CD8-positive, alpha-beta memory T cell (primary cell): ENCODE results near the gene NDUFAF8. TPM values are rescaled to one million over a fixed set of nuclear protein-coding genes. Genes with fewer than 3 reads are reported as not detected.

Source experiments
- CTCF ChIA-PET: fragments of 350-600 bp; sonication (Branson Sonifier 250); formaldehyde crosslinking; loops from one replicate; lab custom pipeline; 2021; ENCODE audit warnings: antibody characterized with exemption; lab: Charles Lee
- POLR2A ChIA-PET: fragments of 350-600 bp; sonication (Branson Sonifier 250); formaldehyde crosslinking; loops from one replicate; lab custom pipeline; 2021; ENCODE audit warnings: antibody characterized with exemption; lab: Charles Lee
- DNase-seq, 5 donors: peaks; one replicate each; pipeline versions ENCODE4 v3.0.0 to v3.0.0-alpha.2; 2020 to 2022; ENCODE audit warnings: mixed read lengths in 1 of 5
- H3K27ac ChIP-seq: one replicate; pipeline ENCODE4 v1.7.0; 2013; ENCODE audit warnings: low read depth, mild to moderate bottlenecking, low read length, moderate library complexity
- H3K27me3 ChIP-seq: 2 replicates; pipeline ENCODE4 v1.7.0; 2013; ENCODE audit warnings: low read length, mild to moderate bottlenecking; ENCODE audit not compliant: insufficient read depth, poor library complexity, severe bottlenecking
- H3K36me3 ChIP-seq: 2 replicates; pipeline ENCODE4 v1.7.0; 2013; ENCODE audit warnings: mild to moderate bottlenecking, low read length, moderate library complexity; ENCODE audit not compliant: insufficient read depth
- H3K4me1 ChIP-seq: 2 replicates; pipeline ENCODE4 v1.7.0; 2013; ENCODE audit warnings: mild to moderate bottlenecking, low read length, moderate library complexity; ENCODE audit not compliant: insufficient read depth
- H3K4me3 ChIP-seq: 2 replicates; pipeline ENCODE4 v1.7.0; 2013; ENCODE audit warnings: mild to moderate bottlenecking, low read length
- H3K9me3 ChIP-seq: 2 replicates; pipeline ENCODE4 v1.7.0; 2013; ENCODE audit warnings: mild to moderate bottlenecking, low read length
- H3K27ac Mint-ChIP-seq, 8 donors: one replicate each; pipeline ENCODE4 v1.8.0; 2020 to 2021; ENCODE audit warnings: mixed read lengths in 8 of 8, mild to moderate bottlenecking in 6 of 8, inconsistent platforms in 3 of 8, moderate library complexity in 3 of 8
- H3K27me3 Mint-ChIP-seq, 2 donors: one replicate each; pipeline ENCODE4 v1.8.0; 2020 to 2021; ENCODE audit warnings: mixed read lengths in 2 of 2, mild to moderate bottlenecking in 1 of 2, moderate library complexity in 1 of 2
- H3K36me3 Mint-ChIP-seq, 3 donors: one replicate each; pipeline ENCODE4 v1.8.0; 2020 to 2021; ENCODE audit warnings: mixed read lengths in 3 of 3, inconsistent platforms in 1 of 3, mild to moderate bottlenecking in 1 of 3
- H3K4me1 Mint-ChIP-seq, 3 donors: one replicate each; pipeline ENCODE4 v1.8.0; 2020 to 2021; ENCODE audit warnings: mixed read lengths in 3 of 3, inconsistent platforms in 1 of 3, mild to moderate bottlenecking in 1 of 3
- H3K4me3 Mint-ChIP-seq, 7 donors: one replicate each; pipeline ENCODE4 v1.8.0; 2020 to 2021; ENCODE audit warnings: mixed read lengths in 7 of 7, mild to moderate bottlenecking in 6 of 7, moderate library complexity in 4 of 7, inconsistent platforms in 2 of 7
- H3K9me3 Mint-ChIP-seq, 5 donors: one replicate each; pipeline ENCODE4 v1.8.0; 2020 to 2022; ENCODE audit warnings: mixed read lengths in 5 of 5, mild to moderate bottlenecking in 3 of 5, moderate library complexity in 2 of 5, inconsistent platforms in 1 of 5
- polyA plus RNA-seq: library from polyadenylated mRNA; unstranded; fragments of 300-500 nt; fragmentation: Illumina TruSeq; gene quantifications from one replicate; pipeline ENCODE4 v1.2.3, GENCODE V29; 2021
- total RNA-seq, 2 experiments: library from RNA; stranded (reverse); gene quantifications; one replicate each; pipeline ENCODE4 v1.2.3, GENCODE V29; 2021

Gene NDUFAF8
- total and polyA plus RNA-seq, 3 experiments from 2014 or later = 76.4 to 138 (median 136) TPM

DNA sequence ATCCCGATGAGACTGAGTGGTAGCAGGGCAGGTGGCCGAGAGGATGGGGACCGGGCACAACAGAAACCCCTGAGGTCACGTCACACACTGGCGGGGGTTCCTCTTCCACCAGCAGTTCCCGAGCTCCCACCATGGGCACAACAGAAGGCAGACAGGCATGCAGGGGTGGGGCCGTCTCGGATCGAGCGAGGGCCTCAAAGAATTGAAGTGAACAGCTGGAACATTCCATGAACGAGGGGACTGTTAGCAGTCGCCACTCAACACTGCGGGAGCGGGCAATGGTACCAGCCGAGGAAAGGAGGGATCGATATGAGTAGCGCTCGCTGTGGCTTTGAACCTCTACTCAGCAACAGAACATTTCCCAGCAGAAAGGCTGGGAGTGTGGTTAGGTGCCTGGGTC, 21.6 kb upstream of the NDUFAF8 start:
- DNase-seq = no peak
- Mint-ChIP-seq H3K4me3 (no peak overlapping the region), H3K36me3 (peaks cover 0 to 10% (median 0%) of the 10 kb centered on the region in 3 donors), H3K27ac (no peak overlapping the region), H3K4me1 (peaks cover 3 to 11% (median 5%) of the 10 kb centered on the region in 3 donors), H3K27me3 (no peaks in the 10 kb centered on the region), H3K9me3 (no peaks in the 10 kb centered on the region)
- Histone ChIP-seq H3K9me3 (no peaks in the 10 kb centered on the region), H3K27me3 (no peaks in the 10 kb centered on the region), H3K4me1 (peaks cover 11% of the 10 kb centered on the region), H3K4me3 (no peak overlapping the region), H3K27ac (no peak overlapping the region), H3K36me3 (no peaks in the 10 kb centered on the region)
- ChIA-PET POLR2A (no interaction called here), CTCF (no interaction called here)

DNA sequence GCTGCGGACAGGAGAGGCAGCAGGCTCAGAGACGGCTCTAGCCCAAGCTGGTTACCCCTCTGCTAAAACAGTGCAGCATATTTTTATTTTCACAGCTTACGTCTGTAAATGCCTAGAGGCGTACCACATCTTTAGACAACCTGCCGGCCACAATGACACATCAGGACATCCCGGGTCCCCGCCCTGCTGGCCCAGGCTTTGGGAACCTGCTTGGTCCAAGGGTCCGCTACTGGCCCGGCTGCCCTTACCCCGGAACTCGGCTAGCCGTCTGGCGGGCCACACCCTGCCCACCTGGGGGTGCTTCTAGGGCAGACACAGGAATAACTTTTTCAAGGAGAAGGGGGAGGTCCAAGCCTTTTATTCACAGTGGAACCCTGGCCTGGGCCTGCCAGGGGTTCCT, 20.7 kb upstream of the NDUFAF8 start:
- ChIA-PET CTCF (no interaction called here), POLR2A (no interaction called here)
- H3K9me3 Mint-ChIP-seq = no peaks in the 10 kb centered on the region

GRCh38 chr17:81218991-81219390, 20.1 kb upstream of the NDUFAF8 start:
- no peaks in the 10 kb centered on the region for H3K27me3 Mint-ChIP-seq
- H3K4me3 Mint-ChIP-seq = peak overlapping the region in 2 of 7 donors; percentile 37 to 70
- Histone ChIP-seq H3K36me3 (no peaks in the 10 kb centered on the region), H3K4me1 (peaks cover 18% of the 10 kb centered on the region), H3K27me3 (no peaks in the 10 kb centered on the region), H3K27ac (no peak overlapping the region), H3K9me3 (no peaks in the 10 kb centered on the region), H3K4me3 (no peak overlapping the region)
- H3K4me1 Mint-ChIP-seq = peaks cover 10 to 21% (median 12%) of the 10 kb centered on the region in 3 donors
- H3K27ac Mint-ChIP-seq = peak overlapping the region in 1 of 8 donors; percentile 43
- peaks cover 0 to 10% (median 0%) of the 10 kb centered on the region in 3 donors for H3K36me3 Mint-ChIP-seq
- no peaks in the 10 kb centered on the region for H3K9me3 Mint-ChIP-seq
- DNase-seq = no peak
- POLR2A ChIA-PET = no interaction called here
- CTCF ChIA-PET = no interaction called here

More for the DNA sequence above, 20.7 kb upstream of the NDUFAF8 start:
- H3K27me3 ChIP-seq = no peaks in the 10 kb centered on the region
- Mint-ChIP-seq H3K4me1 (peaks cover 6 to 16% (median 7%) of the 10 kb centered on the region in 3 donors), H3K36me3 (peaks cover 0 to 10% (median 0%) of the 10 kb centered on the region in 3 donors), H3K27ac (no peak overlapping the region), H3K4me3 (no peak overlapping the region), H3K27me3 (no peaks in the 10 kb centered on the region)
- no peak for DNase-seq
- no peak overlapping the region for H3K4me3 ChIP-seq
- H3K27ac ChIP-seq = no peak overlapping the region
- no peaks in the 10 kb centered on the region for H3K36me3 ChIP-seq
- no peaks in the 10 kb centered on the region for H3K9me3 ChIP-seq
- peaks cover 14% of the 10 kb centered on the region for H3K4me1 ChIP-seq

DNA sequence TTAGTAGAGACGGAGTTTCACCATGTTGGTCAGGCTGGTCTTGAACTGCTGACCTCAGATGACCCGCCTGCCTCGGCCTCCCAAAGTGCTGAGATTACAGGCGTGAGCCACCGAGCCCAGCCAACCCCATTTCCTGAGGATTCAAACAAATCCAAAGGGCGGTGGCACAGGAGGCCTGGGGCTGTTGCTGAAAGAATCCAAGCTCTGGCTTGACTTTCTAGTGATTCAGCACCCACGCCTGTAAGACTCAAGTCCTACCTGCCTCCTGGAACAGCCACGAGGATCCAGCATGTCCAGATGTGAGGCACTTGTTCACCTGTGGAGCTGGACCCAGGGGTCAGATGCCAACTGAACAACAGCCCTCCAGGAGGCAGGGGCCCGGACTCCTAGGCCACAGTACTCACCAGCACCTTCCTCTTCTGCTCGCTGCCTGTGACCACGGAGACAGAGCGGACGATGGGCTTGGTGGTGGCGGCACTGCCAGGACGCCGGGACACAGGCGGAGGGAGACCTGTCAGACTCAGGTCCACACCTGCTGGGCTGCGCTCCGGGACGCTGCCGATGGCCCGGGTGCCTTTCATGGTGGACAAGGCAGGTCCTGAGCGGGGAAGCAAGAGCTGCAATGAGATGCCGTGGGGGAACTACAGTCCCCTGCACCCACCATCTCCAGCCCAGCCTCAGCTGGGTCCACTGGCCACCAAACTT, 19.5 kb upstream of the NDUFAF8 start:
- no peak overlapping the region for H3K27ac ChIP-seq
- peaks cover 10 to 22% (median 12%) of the 10 kb centered on the region in 3 donors for H3K4me1 Mint-ChIP-seq
- H3K27ac Mint-ChIP-seq = peak overlapping the region in 1 of 8 donors; percentile 43
- H3K27me3 ChIP-seq = no peaks in the 10 kb centered on the region
- CTCF ChIA-PET = no interaction called here
- no peaks in the 10 kb centered on the region for H3K9me3 Mint-ChIP-seq
- H3K9me3 ChIP-seq = no peaks in the 10 kb centered on the region
- no peak overlapping the region for H3K4me3 ChIP-seq
- peaks cover 0 to 10% (median 0%) of the 10 kb centered on the region in 3 donors for H3K36me3 Mint-ChIP-seq
- peaks cover 18% of the 10 kb centered on the region for H3K4me1 ChIP-seq
- H3K27me3 Mint-ChIP-seq = peaks cover 0 to 2% of the 10 kb centered on the region in 2 donors
- H3K4me3 Mint-ChIP-seq = peak overlapping the region in 1 of 7 donors; percentile 37
- no peaks in the 10 kb centered on the region for H3K36me3 ChIP-seq
- no peak for DNase-seq
- POLR2A ChIA-PET = no interaction called here

DNA sequence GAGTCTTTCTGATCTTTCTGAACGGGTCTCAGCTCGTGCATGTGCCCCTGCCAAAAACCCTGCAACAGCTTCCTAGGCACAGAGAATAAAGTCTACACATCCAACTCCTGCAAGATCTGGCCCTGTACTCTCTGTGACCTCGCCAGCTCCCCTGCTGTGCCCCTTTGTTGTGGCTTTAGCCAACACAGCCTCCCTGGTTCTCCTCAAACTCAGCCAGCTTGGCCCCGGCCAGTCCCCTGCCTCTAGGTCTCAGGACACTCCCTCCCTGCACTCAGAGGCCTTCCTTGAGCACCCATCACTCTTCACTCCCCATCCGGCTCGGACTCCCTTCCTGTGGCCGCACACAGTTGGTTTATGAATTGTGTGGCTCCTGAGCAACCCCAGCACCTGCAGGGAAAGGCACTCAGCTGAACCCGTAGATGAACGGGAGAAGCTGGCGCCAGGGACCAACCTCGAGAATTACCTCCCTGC, 17.7 kb upstream of the NDUFAF8 start:
- peak overlapping the region; percentile 20 to 82 (median 66) for H3K4me3 Mint-ChIP-seq
- DNase-seq = no peak
- peaks cover 0 to 3% of the 10 kb centered on the region in 2 donors for H3K27me3 Mint-ChIP-seq
- H3K4me1 Mint-ChIP-seq = peaks cover 10 to 22% (median 12%) of the 10 kb centered on the region in 3 donors
- Histone ChIP-seq H3K36me3 (no peaks in the 10 kb centered on the region), H3K9me3 (no peaks in the 10 kb centered on the region), H3K4me1 (peaks cover 18% of the 10 kb centered on the region), H3K27ac (no peak overlapping the region), H3K27me3 (no peaks in the 10 kb centered on the region), H3K4me3 (no peak overlapping the region)
- H3K9me3 Mint-ChIP-seq = no peaks in the 10 kb centered on the region
- H3K36me3 Mint-ChIP-seq = peaks cover 0 to 10% (median 0%) of the 10 kb centered on the region in 3 donors
- no peak overlapping the region for H3K27ac Mint-ChIP-seq
- CTCF ChIA-PET = no interaction called here
- POLR2A ChIA-PET = no interaction called here

- DNase-seq = no peak
- peaks cover 0 to 3% of the 10 kb centered on the region in 2 donors for H3K27me3 Mint-ChIP-seq
- H3K4me3 Mint-ChIP-seq = peak overlapping the region; percentile 20 to 82 (median 66)
- H3K9me3 Mint-ChIP-seq = no peaks in the 10 kb centered on the region
- Histone ChIP-seq H3K9me3 (no peaks in the 10 kb centered on the region), H3K27me3 (no peaks in the 10 kb centered on the region), H3K36me3 (no peaks in the 10 kb centered on the region), H3K4me1 (peaks cover 18% of the 10 kb centered on the region), H3K4me3 (peak overlapping the region; percentile 71), H3K27ac (peak overlapping the region; percentile 38)
- peaks cover 10 to 22% (median 12%) of the 10 kb centered on the region in 3 donors for H3K4me1 Mint-ChIP-seq
- POLR2A ChIA-PET = interaction anchor here (1.0 to 5.2 kb wide), 5 partner anchors 12 to 767 kb away, joined by 3 to 44 read pairs (median 4); partner anchors contain the start of genes NDUFAF8 and TEPSIN
- H3K27ac Mint-ChIP-seq = peak overlapping the region in 1 of 8 donors; percentile 14
- peaks cover 0 to 5% (median 0%) of the 10 kb centered on the region in 3 donors for H3K36me3 Mint-ChIP-seq
- CTCF ChIA-PET = interaction anchor here (0.6 kb wide), 1 partner anchor 21 kb away, joined by 3 read pairs; no protein-coding TSS in a partner anchor
Measured at GRCh38 chr17:81221842-81222619, 17.1 kb upstream of the NDUFAF8 start.

DNA sequence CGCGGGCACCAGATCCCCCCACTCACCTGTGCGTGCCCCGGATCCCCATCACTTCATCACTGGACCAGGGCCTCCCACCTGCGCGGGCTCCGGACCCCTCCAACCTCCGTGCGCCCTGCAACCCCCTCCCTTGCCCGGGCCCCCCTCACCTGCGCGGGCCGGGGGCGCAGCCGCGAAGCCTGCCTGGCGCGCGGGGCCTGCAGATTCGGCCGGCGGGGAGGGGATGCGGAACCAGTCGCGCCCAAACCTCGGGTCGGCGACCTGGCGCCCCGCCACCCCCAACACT, 16.6 kb upstream of the NDUFAF8 start:
- Mint-ChIP-seq H3K4me1 (peaks cover 11 to 22% (median 14%) of the 10 kb centered on the region in 3 donors), H3K9me3 (no peaks in the 10 kb centered on the region), H3K36me3 (peaks cover 0 to 3% (median under 1%) of the 10 kb centered on the region in 3 donors), H3K27me3 (peaks cover 0 to 3% of the 10 kb centered on the region in 2 donors), H3K4me3 (peak overlapping the region; percentile 72 to 90 (median 80)), H3K27ac (no peak overlapping the region)
- Histone ChIP-seq H3K9me3 (no peaks in the 10 kb centered on the region), H3K4me1 (peaks cover 18% of the 10 kb centered on the region), H3K27ac (peak overlapping the region; percentile 38), H3K27me3 (no peaks in the 10 kb centered on the region), H3K36me3 (no peaks in the 10 kb centered on the region), H3K4me3 (peak overlapping the region; percentile 71)
- ChIA-PET CTCF (interaction anchor here (0.6 to 0.9 kb wide), 2 partner anchors 15 to 20 kb away, joined by 3 read pairs; no protein-coding TSS in a partner anchor), POLR2A (interaction anchor here (0.6 to 5.2 kb wide), 6 partner anchors 12 to 767 kb away, joined by 3 to 44 read pairs (median 4); partner anchors contain the start of genes NDUFAF8 and TEPSIN)
- DNase-seq = no peak
